OCI-LY3 (cell line): ENCODE results near the gene ANKRD28.

Experiments
- H2AFZ ChIP-seq: fragments of 200-600, 300-600 bp; shearing (Covaris generic); 2 replicates; pipeline ENCODE4 v1.6.0; 2014; ENCODE audit warnings: antibody characterized with exemption, low read depth, low read length
- H3K27ac ChIP-seq: fragments of 200-600, 300-600 bp; sonication (generic); 2 replicates; pipeline ENCODE4 v1.5.1; 2014; ENCODE audit warnings: mild to moderate bottlenecking, low read length, moderate library complexity, mixed read lengths
- H3K27me3 ChIP-seq: fragments of 200-600, 300-600 bp; sonication (generic); 2 replicates; pipeline ENCODE4 v1.6.1; 2014; ENCODE audit warnings: low read depth, low read length, mixed read lengths
- H3K36me3 ChIP-seq: fragments of 200-600, 300-600 bp; sonication (generic); replicated peaks from 2 replicates; pipeline ENCODE3; 2014; ENCODE audit warnings: low read depth, low read length, mixed read lengths
- H3K4me1 ChIP-seq: fragments of 300-600, 200-600 bp; sonication (generic); 2 replicates; pipeline ENCODE4 v1.6.1; 2014; ENCODE audit warnings: low read length, mixed read lengths
- H3K4me2 ChIP-seq: fragments of 200-600, 300-600 bp; sonication (generic); 2 replicates; pipeline ENCODE4 v1.6.1; 2014; ENCODE audit warnings: low read length, mixed read lengths
- H3K4me3 ChIP-seq: fragments of 300-600, 200-600 bp; sonication (generic); 2 replicates; pipeline ENCODE4 v1.5.1; 2014; ENCODE audit warnings: antibody characterized with exemption, mild to moderate bottlenecking, low read length, moderate library complexity
- H3K79me2 ChIP-seq: fragments of 300-600, 200-600 bp; shearing (Covaris generic); 2 replicates; pipeline ENCODE4 v1.6.1; 2014; ENCODE audit warnings: mild to moderate bottlenecking, low read length, mixed read lengths
- H3K9ac ChIP-seq: fragments of 300-600, 200-600 bp; shearing (Covaris generic); 2 replicates; pipeline ENCODE4 v1.6.0; 2014; ENCODE audit warnings: mild to moderate bottlenecking, low read length, moderate library complexity
- H3K9me3 ChIP-seq: fragments of 200-600, 300-600 bp; shearing (Covaris generic); 2 replicates; pipeline ENCODE4 v1.6.1; 2014; ENCODE audit warnings: low read length, mixed read lengths; ENCODE audit not compliant: insufficient read depth
- H4K20me1 ChIP-seq: fragments of 200-600, 300-600 bp; sonication (generic); 2 replicates; pipeline ENCODE4 v1.6.1; 2016; ENCODE audit warnings: low read length, mixed read lengths; ENCODE audit not compliant: insufficient read depth
- CTCF ChIP-seq: fragments of 200-600, 300-600 bp; sonication (generic); IDR thresholded peaks from 2 replicates; pipeline ENCODE4 v1.5.1; 2014; ENCODE audit warnings: antibody characterized with exemption, low read length, low read depth
- EZH2phosphoT487 ChIP-seq: fragments of 200-600 bp; shearing (Covaris generic); IDR thresholded peaks from 2 replicates; pipeline ENCODE4 v1.6.1; 2018; ENCODE audit warnings: antibody characterized with exemption, mixed run types, low read depth

Gene ANKRD28

GRCh38 chr3:15631426-15632211 lies 166.2 kb downstream of the ANKRD28 start:
- no peak overlapping the region for H3K27ac ChIP-seq
- no peaks in the 10 kb centered on the region for H3K79me2 ChIP-seq
- H3K4me3 ChIP-seq = no peak overlapping the region
- no peak overlapping the region for H2AFZ ChIP-seq
- peaks cover 9% of the 10 kb centered on the region; the same call in 1 of the 2 replicates for H3K27me3 ChIP-seq
- TF ChIP-seq EZH2phosphoT487 = no peak
- TF ChIP-seq CTCF = no peak
- no peak overlapping the region for H3K4me2 ChIP-seq
- no peak overlapping the region for H3K9ac ChIP-seq
- H3K4me1 ChIP-seq = peaks cover 29% of the 10 kb centered on the region
- H3K36me3 ChIP-seq = no peaks in the 10 kb centered on the region
- H4K20me1 ChIP-seq = no peaks in the 10 kb centered on the region
- no peaks in the 10 kb centered on the region for H3K9me3 ChIP-seq

GRCh38 chr3:15630646-15631350 lies 167.0 kb downstream of the ANKRD28 start:
- H3K4me3 ChIP-seq = peak overlapping the region; percentile 63
- no peaks in the 10 kb centered on the region for H4K20me1 ChIP-seq
- peak overlapping the region; percentile 73 for H3K4me2 ChIP-seq
- no peaks in the 10 kb centered on the region for H3K9me3 ChIP-seq
- H3K4me1 ChIP-seq = peaks cover 21% of the 10 kb centered on the region
- peak overlapping the region; percentile 20; the same call in 1 of the 2 replicates for H2AFZ ChIP-seq
- peak overlapping the region; percentile 4; the same call in 1 of the 2 replicates for H3K9ac ChIP-seq
- H3K36me3 ChIP-seq = no peaks in the 10 kb centered on the region
- H3K27ac ChIP-seq = no peak overlapping the region
- no peak for TF ChIP-seq EZH2phosphoT487
- TF ChIP-seq CTCF = no peak
- peaks cover 5% of the 10 kb centered on the region; the same call in 1 of the 2 replicates for H3K27me3 ChIP-seq
- H3K79me2 ChIP-seq = no peaks in the 10 kb centered on the region

GRCh38 chr3:15629860-15630597 lies 167.8 kb downstream of the ANKRD28 start:
- H4K20me1 ChIP-seq = no peaks in the 10 kb centered on the region
- peaks cover 21% of the 10 kb centered on the region for H3K4me1 ChIP-seq
- H3K36me3 ChIP-seq = no peaks in the 10 kb centered on the region
- no peak overlapping the region for H3K27ac ChIP-seq
- H3K9me3 ChIP-seq = no peaks in the 10 kb centered on the region
- peak overlapping the region; percentile 73 for H3K4me2 ChIP-seq
- TF ChIP-seq EZH2phosphoT487 (no peak), CTCF (peak; percentile 97)
- H3K79me2 ChIP-seq = no peaks in the 10 kb centered on the region
- H3K9ac ChIP-seq = peak overlapping the region; percentile 20
- H3K4me3 ChIP-seq = peak overlapping the region; percentile 63
- 0 out of 2 replicates have a peak, but pooled peaks cover 2% of the 10 kb centered on the region for H3K27me3 ChIP-seq
- peak overlapping the region; percentile 63 for H2AFZ ChIP-seq
